ENCODE results near the gene FAM83D.

The FAM83D gene

GRCh38 chr20:38893565-38894090 lies 32.6 kb upstream of the FAM83D start:
- DNase-seq: peak; percentile 65 to 98 (median 86)

DNA sequence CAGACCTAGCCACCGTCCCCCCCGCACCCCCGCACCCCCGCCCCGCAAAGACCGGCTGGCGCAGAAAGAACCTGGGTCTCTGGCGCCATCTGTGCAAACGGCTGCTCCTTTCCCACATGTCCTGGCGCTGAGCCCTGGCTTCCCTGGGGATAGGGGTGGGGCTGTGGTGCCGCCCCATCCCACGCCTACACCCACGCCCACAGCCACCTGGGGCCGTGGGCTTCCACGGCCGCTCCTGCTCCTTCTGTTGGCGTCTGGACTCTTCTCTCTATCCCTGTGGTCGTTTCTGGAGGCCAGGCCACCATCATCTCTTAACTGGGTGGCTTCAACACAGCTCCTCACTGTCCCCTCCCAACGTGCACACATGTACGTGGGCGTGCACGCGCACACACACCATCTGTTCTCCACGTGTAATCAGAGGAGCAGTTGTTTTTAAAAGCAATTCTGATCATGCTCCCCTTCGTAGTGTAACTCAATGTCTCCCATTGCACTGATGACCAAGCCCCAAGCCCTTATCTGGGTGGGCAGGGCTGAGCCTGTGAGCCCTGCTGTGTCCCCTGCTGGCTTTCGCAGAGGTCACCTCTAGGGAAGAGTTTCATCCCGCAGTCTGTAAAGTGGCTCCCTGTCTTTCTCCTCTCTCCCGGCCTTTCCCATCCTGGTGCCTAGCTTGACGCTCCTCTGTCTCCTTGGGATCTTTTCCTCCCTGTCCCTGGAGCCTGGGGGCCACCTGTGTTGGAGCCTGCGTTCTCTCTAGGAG lies 31.9 kb upstream of the FAM83D start:
- intact Hi-C loops (cut with DNase I): loop anchor here (5.0 kb wide), 2 partner anchors 87 to 137 kb away; partner anchors contain the start of gene PPP1R16B
- peak in 8 of 10 donors; percentile 52 to 94 (median 67) for DNase-seq

More at GRCh38 chr20:38893565-38894090, 32.6 kb upstream of the FAM83D start:
- intact Hi-C loops (cut with DNase I): loop anchor here (1.0 to 5.0 kb wide), 3 partner anchors 86 to 247 kb away; partner anchors contain the start of gene PPP1R16B

GRCh38 chr20:38895098-38895949 lies 30.9 kb upstream of the FAM83D start:
- DNase-seq: peak in 1 of 10 donors; percentile 73
- intact Hi-C loops (cut with DNase I): no loop called here

DNA sequence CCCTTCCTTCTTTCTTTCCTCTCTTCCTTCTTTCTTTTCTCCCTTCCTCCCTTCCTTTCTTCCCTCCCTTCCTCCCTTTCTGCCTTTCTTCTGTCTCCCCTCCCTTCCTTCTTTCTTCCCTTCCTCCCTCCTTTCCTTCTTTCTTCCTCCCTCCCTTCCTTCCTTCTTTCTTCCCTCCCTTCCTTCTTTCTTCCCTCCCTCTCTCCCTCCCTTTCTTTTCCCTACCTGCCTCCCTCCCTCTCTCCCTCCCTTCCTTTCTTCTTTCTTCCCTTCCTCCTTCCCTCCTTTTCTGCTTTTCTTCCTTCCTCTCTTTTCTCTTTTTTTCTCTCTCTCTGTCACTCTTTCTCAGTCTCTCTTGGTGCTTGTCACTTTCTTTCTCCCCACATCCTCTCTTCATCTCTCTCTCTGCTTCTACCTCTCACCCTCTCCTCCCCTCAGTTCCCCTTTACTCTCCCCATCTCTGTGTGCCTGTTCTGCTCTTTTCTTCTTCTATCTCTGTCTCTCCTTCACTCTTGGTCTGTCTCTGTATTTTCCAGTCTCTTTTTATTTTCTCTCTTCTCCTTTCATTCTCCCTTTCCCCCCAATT lies 30.1 kb upstream of the FAM83D start:
- DNase-seq: no peak
- intact Hi-C loops (cut with DNase I): no loop called here

DNA sequence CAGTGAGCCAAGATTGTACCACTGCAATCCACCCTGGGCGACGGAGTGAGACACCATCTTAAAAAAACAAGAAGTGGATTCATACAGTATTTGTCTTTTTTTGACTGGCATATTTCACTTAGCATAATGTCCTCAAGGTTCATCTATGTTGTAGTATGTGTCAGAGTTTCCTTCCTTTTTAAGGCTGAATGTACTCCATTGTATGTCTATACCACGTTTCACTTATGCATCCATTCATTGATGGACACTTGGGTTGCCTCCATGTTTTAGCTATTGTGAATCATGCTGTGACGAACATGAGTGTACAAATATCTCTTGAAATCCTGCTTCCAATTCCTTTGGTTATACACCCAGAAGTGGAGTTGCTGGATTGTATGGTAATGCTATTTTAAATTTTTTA lies 28.9 kb upstream of the FAM83D start:
- DNase-seq: no peak
- intact Hi-C loops (cut with DNase I): no loop called here

GRCh38 chr20:38900606-38901005 lies 25.6 kb upstream of the FAM83D start:
- DNase-seq: peak in 1 of 10 donors; percentile 16
- intact Hi-C loops (cut with DNase I): no loop called here

- intact Hi-C loops (cut with DNase I): no loop called here
- DNase-seq: peak in 2 of 10 donors; percentile 42 to 58
Measured at GRCh38 chr20:38902601-38903000, 23.6 kb upstream of the FAM83D start.

GRCh38 chr20:38903335-38903734 lies 22.9 kb upstream of the FAM83D start:
- no peak for DNase-seq
- intact Hi-C loops (cut with DNase I): no loop called here

GRCh38 chr20:38905375-38905774 lies 20.8 kb upstream of the FAM83D start:
- intact Hi-C loops (cut with DNase I): no loop called here
- DNase-seq: no peak

DNA sequence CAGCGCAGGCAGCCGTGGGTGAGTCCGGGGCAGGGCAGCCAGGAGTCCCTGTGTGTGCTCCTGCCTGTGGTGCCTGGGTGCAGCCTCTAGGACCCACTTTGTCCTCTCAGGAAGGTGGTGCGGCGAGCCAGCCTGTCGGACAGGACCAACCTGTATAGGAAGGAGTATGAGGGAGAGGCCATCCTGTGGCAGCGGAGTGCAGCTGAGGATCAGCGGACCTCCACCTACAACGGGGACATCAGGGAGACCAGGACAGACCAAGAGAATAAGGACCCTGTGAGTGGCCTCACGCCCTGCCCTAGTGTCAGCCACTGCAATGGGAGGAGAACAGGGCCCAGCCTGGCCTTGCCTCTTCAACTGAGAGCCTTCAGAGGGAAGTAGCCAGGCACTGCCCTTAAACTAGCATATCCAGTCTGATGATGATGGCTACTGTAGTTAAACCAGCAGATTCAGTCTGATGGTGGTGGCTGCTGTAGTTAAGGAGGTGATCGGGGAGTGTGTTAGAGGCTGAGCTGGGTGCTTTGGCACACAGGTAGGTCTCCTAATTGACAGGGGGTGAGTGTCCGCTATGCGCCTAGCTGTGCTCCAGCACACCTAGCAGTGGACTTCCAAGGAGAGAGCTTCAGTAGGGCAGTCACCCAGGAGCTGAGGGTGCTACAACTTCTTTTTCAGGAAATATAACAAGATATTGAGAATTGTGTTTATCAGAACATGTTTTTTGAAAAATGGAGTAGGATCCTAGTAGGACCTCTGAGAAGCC lies 18.1 kb upstream of the FAM83D start:
- DNase-seq: no peak
- intact Hi-C loops (cut with DNase I): no loop called here

GRCh38 chr20:38915355-38915754 lies 10.9 kb upstream of the FAM83D start:
- intact Hi-C loops (cut with DNase I): no loop called here
- no peak for DNase-seq

DNA sequence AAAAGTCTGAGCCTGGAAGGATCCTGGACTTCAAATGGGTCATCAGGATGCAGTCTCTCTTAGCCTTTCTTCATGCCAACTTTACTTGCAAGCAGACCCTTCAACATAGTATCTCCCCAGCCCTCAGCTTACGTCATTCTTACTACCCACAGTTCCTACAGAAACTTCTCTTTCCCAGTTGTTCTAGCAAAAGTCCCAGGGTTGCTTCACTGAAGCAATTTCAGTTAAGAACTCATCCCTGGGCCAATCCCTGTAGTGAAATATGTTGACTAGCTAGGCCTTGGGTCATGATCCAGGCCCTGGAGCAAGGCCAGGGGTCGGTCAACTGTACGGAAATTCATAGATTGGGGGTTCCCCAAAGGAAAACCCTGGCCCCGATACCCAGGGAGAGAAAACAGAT lies 8.6 kb upstream of the FAM83D start:
- intact Hi-C loops (cut with DNase I): no loop called here
- no peak for DNase-seq

- no peak for DNase-seq
- intact Hi-C loops (cut with DNase I): no loop called here
Measured at GRCh38 chr20:38918172-38918571, 8.0 kb upstream of the FAM83D start.

GRCh38 chr20:38919683-38920082 lies 6.5 kb upstream of the FAM83D start:
- intact Hi-C loops (cut with DNase I): no loop called here

GRCh38 chr20:38920411-38920810 lies 5.8 kb upstream of the FAM83D start:
- DNase-seq: no peak
- intact Hi-C loops (cut with DNase I): no loop called here

More at GRCh38 chr20:38919683-38920082, 6.5 kb upstream of the FAM83D start:
- no peak for DNase-seq

DNA sequence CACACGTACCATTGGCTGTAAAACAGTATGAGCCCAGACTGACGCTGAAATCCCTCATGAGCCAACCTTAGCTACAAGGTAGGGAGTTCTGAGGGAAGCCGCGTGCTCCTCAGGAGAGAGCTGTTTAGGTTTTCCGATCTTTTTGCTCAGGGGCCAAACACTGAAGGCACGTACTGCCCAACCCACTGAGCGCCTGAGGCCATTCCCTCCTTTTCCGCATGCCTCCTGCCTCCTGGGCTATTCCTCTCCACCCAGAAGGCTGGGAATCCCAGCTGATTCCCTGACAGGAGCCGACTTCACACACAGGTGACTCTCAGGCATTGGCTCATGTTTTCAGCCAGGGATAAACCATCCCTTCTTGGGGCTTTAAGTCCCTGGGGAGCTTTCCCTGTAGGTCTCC lies 5.4 kb upstream of the FAM83D start:
- intact Hi-C loops (cut with DNase I): no loop called here

GRCh38 chr20:38924718-38925117 lies 1.5 kb upstream of the FAM83D start:
- intact Hi-C loops (cut with DNase I): no loop called here
- no peak for DNase-seq

More for the DNA sequence above, 5.4 kb upstream of the FAM83D start:
- no peak for DNase-seq

DNA sequence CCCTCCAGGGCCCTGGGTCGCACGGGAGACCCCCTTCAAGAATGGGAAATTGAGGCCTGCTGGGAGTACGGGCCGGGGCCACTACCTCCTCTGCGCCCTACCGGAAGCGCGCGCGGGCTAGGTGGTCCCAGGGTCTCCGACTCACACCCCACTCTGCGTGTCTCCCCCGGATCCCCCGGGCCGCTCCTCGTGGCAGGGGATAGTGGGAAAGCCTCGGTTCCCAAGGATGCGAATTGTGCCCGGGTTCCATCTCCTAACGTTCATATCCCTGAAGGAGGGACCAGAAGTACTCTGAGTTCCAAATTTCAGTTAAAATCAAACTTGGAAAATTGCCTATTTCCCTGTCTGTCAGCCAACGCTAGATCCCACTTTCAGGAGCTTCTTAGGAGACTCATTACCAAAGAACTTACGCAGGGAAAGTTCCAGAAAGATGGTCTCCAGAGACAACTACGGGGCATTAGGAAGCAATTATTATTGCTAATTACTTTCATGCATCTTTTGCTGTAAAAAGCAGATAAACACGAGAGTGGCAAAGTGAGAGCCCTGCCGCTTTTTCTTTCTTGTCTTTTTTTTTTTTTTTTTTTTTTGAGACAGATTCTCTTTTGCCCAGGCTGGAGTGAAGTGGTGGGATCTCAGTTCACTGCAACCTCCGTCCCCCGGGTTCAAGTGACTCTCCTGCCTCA lies 858 bp downstream of the FAM83D start:
- DNase-seq: no peak
- intact Hi-C loops (cut with DNase I): loop anchor here (1.0 to 2.0 kb wide), 2 partner anchors 32 to 120 kb away; no protein-coding TSS in a partner anchor

GRCh38 chr20:38927902-38928578 lies 1.8 kb downstream of the FAM83D start:
- intact Hi-C loops (cut with DNase I): loop anchor here (2.0 kb wide), 1 partner anchor 31 kb away; no protein-coding TSS in a partner anchor
- no peak for DNase-seq

Data from posterior cingulate gyrus (tissue), 11 donors.